ENCODE results near the gene CCSER2.

- TF ChIP-seq CTCF (IDR thresholded peaks at IDR 0.05) (no peak), POLR2A (IDR thresholded peaks at IDR 0.05) (no peak), EP300 (IDR thresholded peaks at IDR 0.05) (no peak), POLR2AphosphoS5 (IDR thresholded peaks at IDR 0.05) (no peak)
Measured at GRCh38 chr10:84523526-84523925, 195.1 kb downstream of the CCSER2 start.
